ENCODE measurements around the gene TRIP11. TPM values are rescaled to one million over a fixed set of nuclear protein-coding genes. Genes with fewer than 3 reads are reported as not detected.

TRIP11 gene
- total RNA-seq, 4 donors from 2014 or later: 35.5 to 45.1 (median 41.7) TPM

DNA sequence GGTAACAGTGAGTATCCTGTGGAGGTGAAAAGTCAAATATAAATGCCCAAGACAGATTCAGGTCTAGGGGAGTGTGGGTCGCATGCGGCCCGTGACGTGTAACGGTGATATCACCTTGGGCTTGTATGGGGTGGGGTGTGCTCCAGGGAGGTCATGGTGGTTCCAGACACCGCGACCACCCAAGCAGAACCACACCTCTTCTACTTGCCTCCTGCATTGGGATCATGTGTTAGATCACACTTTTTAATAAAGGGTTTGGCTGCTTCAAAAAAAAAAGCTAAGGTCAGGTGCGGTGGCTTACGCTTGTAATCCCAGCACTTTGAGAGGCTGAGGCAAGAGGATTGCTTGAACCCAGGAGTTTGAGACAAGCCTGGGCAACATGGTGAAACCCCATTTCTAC lies 96.9 kb downstream of the TRIP11 start:
- WGBS, 2 donors: 92 to 95% methylated on average over 9 of the region's 9 CpGs
- Histone ChIP-seq H3K27me3 (no peaks in the 10 kb centered on the region), H3K36me3 (no peaks in the 10 kb centered on the region), H3K27ac (no peak overlapping the region), H3K4me3 (replicated peaks in 1 of 3) (no peak overlapping the region), H3K4me1 (no peaks in the 10 kb centered on the region), H3K9me3 (no peaks in the 10 kb centered on the region)
- intact Hi-C loops (cut with DNase I): no loop called here
- no peak for DNase-seq
- TF ChIP-seq CTCF (IDR thresholded peaks at IDR 0.05) (no peak), POLR2A (IDR thresholded peaks at IDR 0.05) (no peak)

DNA sequence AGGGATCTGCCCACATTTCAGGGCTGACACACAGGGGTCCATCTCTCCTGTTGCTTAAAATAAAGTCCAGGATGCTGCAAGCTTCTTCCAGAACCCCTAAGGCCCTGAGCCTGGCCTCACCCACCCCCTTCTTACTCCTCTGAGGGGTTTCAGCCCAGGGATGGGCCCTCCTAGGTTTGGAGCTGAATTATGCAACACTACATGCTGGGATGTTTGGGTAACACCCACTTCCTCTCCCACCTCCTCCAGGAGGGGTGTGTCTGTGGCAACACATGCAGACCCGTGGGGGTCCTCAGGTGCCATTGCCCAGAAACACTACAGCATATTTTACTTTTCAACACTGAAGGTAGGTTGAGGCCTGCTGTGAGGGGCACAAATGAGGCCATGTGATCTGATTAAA lies 97.7 kb downstream of the TRIP11 start:
- TF ChIP-seq CTCF (IDR thresholded peaks at IDR 0.05) (no peak), POLR2A (IDR thresholded peaks at IDR 0.05) (no peak)
- intact Hi-C loops (cut with DNase I): no loop called here
- no peaks in the 10 kb centered on the region for H3K9me3 ChIP-seq
- H3K36me3 ChIP-seq: no peaks in the 10 kb centered on the region
- no peaks in the 10 kb centered on the region for H3K27me3 ChIP-seq
- no peak overlapping the region for H3K27ac ChIP-seq
- no peak for DNase-seq
- H3K4me3 ChIP-seq (replicated peaks in 1 of 3): no peak overlapping the region
- no peaks in the 10 kb centered on the region for H3K4me1 ChIP-seq
- WGBS, 2 donors: 27 to 50% methylated on average over 1 of the region's 1 CpG

DNA sequence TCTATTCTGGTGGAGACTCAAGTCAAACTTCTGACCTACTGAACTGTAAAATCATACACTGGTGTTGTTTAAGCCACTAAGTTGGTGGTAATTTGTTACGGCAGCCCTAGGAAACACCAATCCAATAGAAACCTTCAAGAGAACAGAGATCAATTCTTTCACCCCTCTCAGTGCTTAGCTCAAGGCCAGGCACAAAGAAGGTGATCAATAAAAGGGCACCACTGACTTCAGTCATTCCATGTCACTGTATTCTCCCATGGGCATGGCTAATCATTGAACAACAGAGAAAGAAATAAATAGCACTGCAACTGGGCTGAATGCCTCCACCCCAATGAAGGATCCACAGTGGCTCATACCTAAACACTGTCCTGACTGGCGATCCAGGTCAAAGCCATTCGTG lies 99.7 kb downstream of the TRIP11 start:
- Histone ChIP-seq H3K27ac (no peak overlapping the region), H3K27me3 (no peaks in the 10 kb centered on the region), H3K9me3 (no peaks in the 10 kb centered on the region), H3K4me3 (replicated peaks in 1 of 3) (no peak overlapping the region), H3K36me3 (no peaks in the 10 kb centered on the region), H3K4me1 (no peaks in the 10 kb centered on the region)
- TF ChIP-seq CTCF (IDR thresholded peaks at IDR 0.05) (no peak), POLR2A (IDR thresholded peaks at IDR 0.05) (no peak)
- intact Hi-C loops (cut with DNase I): no loop called here
- no peak for DNase-seq
- WGBS, 2 donors: 89 to 91% methylated on average over 3 of the region's 3 CpGs

GRCh38 chr14:91935586-91935985 lies 104.3 kb downstream of the TRIP11 start:
- intact Hi-C loops (cut with DNase I): no loop called here
- DNase-seq: no peak
- no peak overlapping the region for H3K4me3 ChIP-seq (replicated peaks in 1 of 3)
- H3K27ac ChIP-seq: no peak overlapping the region
- H3K4me1 ChIP-seq: no peaks in the 10 kb centered on the region
- no peaks in the 10 kb centered on the region for H3K27me3 ChIP-seq
- 94 to 95% methylated on average over 6 of the region's 6 CpGs for WGBS, 2 donors
- no peaks in the 10 kb centered on the region for H3K36me3 ChIP-seq
- no peak for TF ChIP-seq POLR2A (IDR thresholded peaks at IDR 0.05)
- TF ChIP-seq CTCF (IDR thresholded peaks at IDR 0.05): no peak
- H3K9me3 ChIP-seq: no peaks in the 10 kb centered on the region

DNA sequence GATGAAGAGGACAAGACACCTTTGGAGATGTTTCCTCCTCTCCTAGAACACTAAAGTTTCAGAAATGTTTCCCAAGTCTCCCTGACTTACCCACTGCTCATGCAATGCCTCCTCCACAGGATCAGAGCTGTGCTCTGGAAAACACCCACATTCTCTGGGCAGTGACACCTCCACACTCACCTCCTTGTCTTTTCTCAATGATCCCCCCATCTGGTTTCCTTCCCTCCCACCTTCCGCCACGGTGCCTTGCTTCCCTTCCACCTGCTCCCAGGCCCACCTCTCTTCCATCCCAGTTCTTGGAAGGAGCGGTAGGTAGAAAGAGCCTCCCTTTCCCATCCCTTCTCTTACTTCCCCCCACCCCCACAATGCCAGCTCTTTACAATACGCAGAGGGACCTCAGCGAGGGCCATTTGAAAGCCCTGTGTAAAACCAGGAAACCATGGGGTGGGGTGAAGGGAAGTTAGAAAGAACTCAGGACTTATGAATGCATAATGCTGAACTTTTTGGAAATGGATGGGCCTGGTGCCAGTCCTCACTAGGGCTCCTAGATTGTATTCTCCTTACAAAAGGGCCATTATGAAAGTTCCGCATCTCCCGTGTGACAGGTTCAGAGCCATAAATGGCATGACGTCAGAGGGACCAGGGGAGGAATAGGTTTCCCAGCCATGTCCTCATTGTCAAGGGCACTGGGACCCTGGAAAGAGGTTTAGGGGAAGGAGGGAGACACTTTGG lies 105.1 kb downstream of the TRIP11 start:
- TF ChIP-seq CTCF (IDR thresholded peaks at IDR 0.05) (no peak), POLR2A (IDR thresholded peaks at IDR 0.05) (no peak)
- no peaks in the 10 kb centered on the region for H3K9me3 ChIP-seq
- H3K4me1 ChIP-seq: no peaks in the 10 kb centered on the region
- H3K27me3 ChIP-seq: no peaks in the 10 kb centered on the region
- H3K4me3 ChIP-seq (replicated peaks in 1 of 3): no peak overlapping the region
- intact Hi-C loops (cut with DNase I): no loop called here
- no peak overlapping the region for H3K27ac ChIP-seq
- DNase-seq: no peak
- H3K36me3 ChIP-seq: no peaks in the 10 kb centered on the region
- WGBS, 2 donors: 83 to 87% methylated on average over 8 of the region's 8 CpGs
